Uterus (tissue), 2 donors: ENCODE results near the gene RETREG3.

Source experiments
- POLR2A ChIP-seq, 2 donors: fragments of 450-650 bp; IDR thresholded peaks; one replicate each; pipeline ENCODE4 v1.6.1; 2016; ENCODE audit warnings: antibody characterized with exemption in 2 of 2, mild to moderate bottlenecking in 1 of 2, moderate library complexity in 1 of 2
- TF ChIP-seq, protein P1 (sequence below), 4 experiments: fragments of 200-600 bp in 2 of 4; fragments of 450-650 bp in 2 of 4; sonication (generic) in 2 of 4; IDR thresholded peaks; one replicate each; pipeline ENCODE4 v1.5.1; 2016 to 2019; ENCODE audit warnings: antibody characterized with exemption in 4 of 4, mild to moderate bottlenecking in 2 of 4, moderate library complexity in 1 of 4

- TF ChIP-seq, protein P1, sequence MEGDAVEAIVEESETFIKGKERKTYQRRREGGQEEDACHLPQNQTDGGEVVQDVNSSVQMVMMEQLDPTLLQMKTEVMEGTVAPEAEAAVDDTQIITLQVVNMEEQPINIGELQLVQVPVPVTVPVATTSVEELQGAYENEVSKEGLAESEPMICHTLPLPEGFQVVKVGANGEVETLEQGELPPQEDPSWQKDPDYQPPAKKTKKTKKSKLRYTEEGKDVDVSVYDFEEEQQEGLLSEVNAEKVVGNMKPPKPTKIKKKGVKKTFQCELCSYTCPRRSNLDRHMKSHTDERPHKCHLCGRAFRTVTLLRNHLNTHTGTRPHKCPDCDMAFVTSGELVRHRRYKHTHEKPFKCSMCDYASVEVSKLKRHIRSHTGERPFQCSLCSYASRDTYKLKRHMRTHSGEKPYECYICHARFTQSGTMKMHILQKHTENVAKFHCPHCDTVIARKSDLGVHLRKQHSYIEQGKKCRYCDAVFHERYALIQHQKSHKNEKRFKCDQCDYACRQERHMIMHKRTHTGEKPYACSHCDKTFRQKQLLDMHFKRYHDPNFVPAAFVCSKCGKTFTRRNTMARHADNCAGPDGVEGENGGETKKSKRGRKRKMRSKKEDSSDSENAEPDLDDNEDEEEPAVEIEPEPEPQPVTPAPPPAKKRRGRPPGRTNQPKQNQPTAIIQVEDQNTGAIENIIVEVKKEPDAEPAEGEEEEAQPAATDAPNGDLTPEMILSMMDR (IDR thresholded peaks at IDR 0.05) = no peak
- no peak for TF ChIP-seq POLR2A (IDR thresholded peaks at IDR 0.05)
These were observed 78.2 kb downstream of the RETREG3 start for GRCh38 chr17:42530952-42531454.
